NOMO-1 treated with DMSO at 0.1 percent for 48 hours (cell line): ENCODE measurements around the gene RPS4Y2.

Source experiments
- DNase-seq: peaks from one replicate; lab custom pipeline; 2025; ENCODE audit not compliant: unreplicated experiment; lab: John Stamatoyannopoulos, UW

The RPS4Y2 gene

GRCh38 chrY:20755808-20756207 lies at the start of gene RPS4Y2:
Gene RPS4Y2, plus strand, starts transcription at chrY:20756108. Its CDS starts 56 bp downstream, at chrY:20756164.
- DNase-seq, result no peak

GRCh38 chrY:20714391-20714790 lies 41.5 kb upstream of the RPS4Y2 start:
- DNase-seq, result no peak

GRCh38 chrY:20726184-20726907 lies 29.6 kb upstream of the RPS4Y2 start:
- DNase-seq, result no peak

DNA sequence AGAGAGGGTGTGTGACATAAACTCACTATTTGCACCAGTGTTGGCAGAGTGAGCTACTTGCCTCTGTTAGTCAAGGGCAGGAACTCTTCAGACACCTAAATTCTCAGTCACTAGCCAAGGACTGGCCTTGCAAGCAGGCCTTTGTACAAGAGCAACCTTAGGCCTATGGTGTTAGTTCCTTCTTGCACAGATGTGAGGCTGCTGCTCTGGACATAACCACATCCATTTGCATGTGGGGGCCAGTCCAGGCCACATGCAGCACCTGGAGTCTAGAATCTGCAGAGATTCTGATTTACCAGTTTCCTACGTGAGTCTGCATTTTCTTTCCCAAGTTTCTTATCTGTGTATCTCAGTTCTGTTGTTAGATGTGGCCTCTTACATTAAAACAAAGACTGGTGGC lies 20.7 kb upstream of the RPS4Y2 start:
- no peak for DNase-seq

DNA sequence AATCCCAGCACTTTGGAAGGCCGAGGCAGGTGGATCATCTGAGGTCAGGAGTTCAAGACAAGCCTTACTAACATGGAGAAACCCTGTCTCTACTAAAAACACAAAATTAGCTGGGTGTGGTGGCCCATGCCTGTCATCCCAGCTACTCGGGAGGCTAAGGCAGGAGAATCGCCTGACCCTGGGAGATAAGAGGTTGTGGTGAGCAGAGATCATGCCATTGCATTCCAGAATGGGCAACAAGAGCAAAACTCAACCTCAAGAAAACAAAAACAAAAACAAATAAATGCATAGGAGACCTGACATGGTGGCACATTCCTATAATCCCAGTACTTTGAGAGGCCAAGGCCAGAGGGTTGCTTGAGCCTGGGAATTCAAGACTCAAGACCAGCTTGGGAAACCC lies 16.1 kb upstream of the RPS4Y2 start:
- DNase-seq, result no peak

GRCh38 chrY:20740609-20741008 lies 15.3 kb upstream of the RPS4Y2 start:
- no peak for DNase-seq

GRCh38 chrY:20745060-20745459 lies 10.8 kb upstream of the RPS4Y2 start:
- no peak for DNase-seq

GRCh38 chrY:20746919-20747318 lies 9.0 kb upstream of the RPS4Y2 start:
- DNase-seq, result no peak

GRCh38 chrY:20763869-20764268 lies 8.0 kb downstream of the RPS4Y2 start:
- DNase-seq, result no peak

DNA sequence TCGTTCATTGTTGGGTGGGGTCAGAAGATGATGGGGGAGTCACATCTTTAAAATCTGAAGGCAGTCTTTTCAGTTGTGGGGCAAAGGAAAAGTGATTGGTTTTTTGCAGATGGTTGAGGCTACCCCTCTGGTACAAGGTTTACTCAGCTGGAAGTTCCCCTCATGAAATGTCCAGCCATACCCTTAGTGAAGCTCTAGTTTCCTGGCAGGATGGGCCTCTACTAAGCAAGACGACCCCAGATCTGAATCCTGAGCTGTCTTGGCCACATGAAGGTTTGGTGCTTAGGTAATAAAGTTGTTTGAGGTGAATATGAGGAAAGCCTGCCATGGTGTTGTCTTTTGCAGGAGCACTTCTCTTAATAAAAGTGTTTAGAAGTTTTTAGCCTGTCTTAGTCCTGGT lies 9.2 kb downstream of the RPS4Y2 start:
- DNase-seq, result no peak

DNA sequence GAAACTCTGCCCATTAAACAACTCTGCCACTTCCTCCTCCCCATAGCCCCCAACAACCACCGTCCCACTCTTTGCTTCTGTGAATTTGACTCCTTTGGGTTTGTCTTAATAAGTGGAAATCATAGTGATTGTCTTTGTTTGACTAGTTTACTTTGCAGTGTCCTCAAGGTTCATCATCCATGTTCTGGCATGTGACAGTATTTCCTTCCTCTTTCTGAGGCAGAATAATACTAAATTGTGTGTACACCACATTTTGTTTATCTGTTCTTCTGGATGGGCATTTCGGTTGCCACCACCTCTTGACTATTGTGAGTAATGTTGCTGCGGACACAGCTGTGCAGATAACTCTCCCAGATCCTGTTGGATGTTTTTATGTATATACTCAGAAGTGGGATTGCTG lies 14.8 kb downstream of the RPS4Y2 start:
- no peak for DNase-seq

GRCh38 chrY:20776104-20776503 lies 20.2 kb downstream of the RPS4Y2 start:
- no peak for DNase-seq

GRCh38 chrY:20780104-20780654 lies 24.3 kb downstream of the RPS4Y2 start:
- no peak for DNase-seq

DNA sequence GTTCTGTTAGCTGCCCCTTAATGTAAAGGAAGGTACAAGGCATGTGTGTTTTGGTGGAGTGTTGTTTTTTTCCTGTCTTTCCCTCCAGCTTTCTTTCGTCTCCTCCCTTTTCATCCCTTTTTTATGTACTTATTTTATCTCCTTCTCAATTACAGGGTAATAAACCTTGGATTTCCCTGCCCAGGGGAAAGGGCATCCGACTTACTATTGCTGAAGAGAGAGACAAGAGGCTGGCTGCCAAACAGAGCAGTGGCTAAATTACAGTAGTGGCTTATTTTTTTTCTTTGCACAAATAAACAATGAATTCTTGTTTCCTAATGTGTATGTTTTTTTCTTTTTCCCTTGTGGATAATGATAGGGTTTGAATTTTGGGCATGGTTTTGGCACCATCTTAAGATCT lies 24.9 kb downstream of the RPS4Y2 start:
- no peak for DNase-seq

DNA sequence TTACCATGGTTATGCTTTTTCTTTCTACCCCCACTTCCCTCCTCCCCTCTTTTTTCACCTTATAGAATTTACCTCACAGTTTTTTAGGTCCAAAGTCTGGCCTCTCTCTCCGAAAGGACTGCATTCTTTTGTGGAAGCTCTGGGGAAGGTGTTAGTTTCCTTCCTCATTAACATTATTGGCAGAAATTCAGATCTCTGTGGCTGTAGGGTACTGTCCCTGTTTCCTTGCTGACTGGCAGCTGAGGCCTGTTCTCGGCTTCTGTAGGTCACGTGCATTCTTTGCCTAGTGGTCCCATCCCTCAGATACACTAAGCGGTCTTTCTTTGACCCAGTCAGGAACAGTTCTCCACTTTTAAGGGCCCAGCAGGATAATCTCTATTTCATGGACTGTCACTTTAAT lies 25.5 kb downstream of the RPS4Y2 start:
- no peak for DNase-seq

GRCh38 chrY:20784965-20785364 lies 29.1 kb downstream of the RPS4Y2 start:
- no peak for DNase-seq

DNA sequence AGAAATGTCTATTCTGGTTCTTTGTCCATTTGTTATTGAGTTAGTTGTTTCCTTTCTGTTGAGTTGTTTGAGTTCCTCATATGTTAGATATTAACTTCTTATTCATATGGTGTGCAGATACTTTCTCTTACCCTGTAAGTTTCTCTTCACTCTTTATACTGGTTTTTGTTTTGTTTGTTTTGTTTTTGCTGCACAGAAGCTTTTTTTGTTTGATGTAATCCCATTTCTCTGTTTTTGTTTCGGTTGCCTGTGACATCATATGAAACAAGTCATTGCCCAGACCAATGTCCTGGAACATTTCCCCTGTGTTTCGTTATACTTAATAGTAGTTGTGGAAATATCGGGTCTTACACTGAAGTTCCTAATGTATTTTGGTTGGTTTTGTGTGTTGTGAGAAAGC lies 31.2 kb downstream of the RPS4Y2 start:
- no peak for DNase-seq

DNA sequence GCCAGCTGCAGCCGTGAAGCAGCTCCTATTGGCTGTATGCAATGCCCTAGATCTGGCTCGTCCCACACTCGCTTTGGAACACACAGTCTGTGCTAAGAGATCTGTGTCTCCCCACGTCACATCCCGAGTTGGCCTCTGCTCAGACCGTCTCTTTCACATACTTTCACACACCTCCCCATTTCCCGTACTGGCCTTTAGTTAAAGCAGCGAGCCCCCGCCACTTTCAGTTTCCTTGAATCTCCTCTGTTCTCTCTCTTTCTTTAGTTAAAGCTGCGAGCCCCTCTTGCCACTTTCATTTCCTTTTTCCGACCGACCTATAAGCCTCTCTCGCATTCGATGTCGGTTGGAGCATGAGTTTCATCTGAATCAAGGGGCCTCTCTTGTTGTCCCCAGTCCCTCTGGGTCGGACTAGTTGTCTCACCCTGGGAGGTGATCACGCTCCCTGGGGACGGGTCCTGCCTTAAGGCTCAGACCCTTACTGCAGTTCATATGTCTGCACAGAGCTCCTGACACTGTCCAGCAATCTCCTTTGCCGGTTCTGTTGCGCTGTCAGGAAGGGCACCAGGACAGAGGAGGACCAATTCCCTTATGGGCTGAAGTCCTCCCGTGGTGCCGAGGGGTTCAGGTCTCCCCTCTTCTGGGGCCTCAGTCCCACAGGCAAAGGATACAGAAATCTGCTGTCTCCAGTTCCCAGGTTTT lies 42.6 kb downstream of the RPS4Y2 start:
- no peak for DNase-seq

DNA sequence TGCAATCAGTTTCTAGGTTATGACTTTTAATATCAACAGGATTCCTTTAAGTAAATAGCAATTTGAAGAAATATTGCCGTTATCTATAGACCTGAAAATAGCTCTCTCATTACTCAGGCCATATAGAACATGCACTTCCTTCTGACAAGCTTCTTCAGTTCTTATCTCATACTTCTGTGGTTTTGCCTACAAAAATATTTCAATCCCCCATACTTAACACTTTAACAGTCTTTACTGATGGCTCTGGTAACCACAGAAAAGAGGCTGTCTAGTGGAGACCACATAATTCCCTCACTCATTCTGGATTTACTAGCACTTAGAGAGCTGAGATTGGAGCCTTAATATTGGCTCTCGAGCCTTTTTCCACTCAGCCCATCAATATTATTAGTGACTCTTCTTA lies 46.8 kb downstream of the RPS4Y2 start:
- no peak for DNase-seq

GRCh38 chrY:20806243-20806642 lies 50.3 kb downstream of the RPS4Y2 start:
- DNase-seq, result no peak

GRCh38 chrY:20813459-20813858 lies 57.6 kb downstream of the RPS4Y2 start:
- no peak for DNase-seq

GRCh38 chrY:20814794-20815193 lies 58.9 kb downstream of the RPS4Y2 start:
- DNase-seq, result no peak
